SW480 (cell line): ENCODE data around the gene PKHD1.

Source experiments
- DNase-seq: peaks from one replicate; pipeline ENCODE4 v3.0.0-alpha.2; 2016; ENCODE audit warnings: low spot score

Gene PKHD1

GRCh38 chr6:51616243-51616642 is 471.2 kb downstream of the PKHD1 start:
- no peak for DNase-seq

- no peak for DNase-seq
Measured at GRCh38 chr6:51614725-51615124, 472.7 kb downstream of the PKHD1 start.

GRCh38 chr6:51613558-51613957 is 473.9 kb downstream of the PKHD1 start:
- DNase-seq = no peak

- no peak for DNase-seq
Measured at GRCh38 chr6:51608932-51609331, 478.5 kb downstream of the PKHD1 start.

- DNase-seq = no peak
Measured at GRCh38 chr6:51608383-51608782, 479.0 kb downstream of the PKHD1 start.

GRCh38 chr6:51600514-51600913 is 486.9 kb downstream of the PKHD1 start:
- no peak for DNase-seq

GRCh38 chr6:51598171-51598570 is 489.2 kb downstream of the PKHD1 start:
- no peak for DNase-seq

- DNase-seq = no peak
Measured at GRCh38 chr6:51594981-51595380, 492.4 kb downstream of the PKHD1 start.

GRCh38 chr6:51585264-51585663 is 502.1 kb downstream of the PKHD1 start:
- DNase-seq = no peak

- no peak for DNase-seq
Measured at GRCh38 chr6:51584163-51584562, 503.2 kb downstream of the PKHD1 start.

- DNase-seq = no peak
Measured at GRCh38 chr6:51578994-51579393, 508.4 kb downstream of the PKHD1 start.

GRCh38 chr6:51578362-51578761 is 509.1 kb downstream of the PKHD1 start:
- no peak for DNase-seq

- no peak for DNase-seq
Measured at GRCh38 chr6:51574040-51574439, 513.4 kb downstream of the PKHD1 start.

- no peak for DNase-seq
Measured at GRCh38 chr6:51571168-51571567, 516.2 kb downstream of the PKHD1 start.

- no peak for DNase-seq
Measured at GRCh38 chr6:51570168-51570921, 517.1 kb downstream of the PKHD1 start.

GRCh38 chr6:51569594-51569993 is 517.8 kb downstream of the PKHD1 start:
- DNase-seq = no peak

GRCh38 chr6:51568771-51569170 is 518.6 kb downstream of the PKHD1 start:
- no peak for DNase-seq

GRCh38 chr6:51565472-51565871 is 521.9 kb downstream of the PKHD1 start:
- DNase-seq = no peak
